H9 (cell line): ENCODE data around the gene COX6B2. TPM values are rescaled to one million over a fixed set of nuclear protein-coding genes. Genes with fewer than 3 reads are reported as not detected.
A peak's percentile ranks its signal among the peaks of the same experiment; 100 is the strongest.

Experiments
- DNase-seq: peaks from one replicate; pipeline ENCODE4 v3.0.0-alpha.2; 2017
- H2AFZ ChIP-seq: one replicate; pipeline ENCODE4 v1.6.1; 2013; ENCODE audit warnings: mild to moderate bottlenecking, low read length, control low read depth, moderate library complexity
- H2AK5ac ChIP-seq: 2 replicates; pipeline ENCODE4 v1.6.1; 2013; ENCODE audit warnings: low read length, control low read depth, mixed read lengths; ENCODE audit not compliant: insufficient read length
- H2BK120ac ChIP-seq: one replicate; pipeline ENCODE4 v1.6.1; 2013; ENCODE audit warnings: low read depth, mild to moderate bottlenecking, low read length, control low read depth, inconsistent platforms; ENCODE audit not compliant: poor library complexity, severe bottlenecking
- H2BK12ac ChIP-seq: 2 replicates; pipeline ENCODE4 v1.6.1; 2013; ENCODE audit warnings: low read length, control low read depth, mixed read lengths, low read depth; ENCODE audit not compliant: insufficient read length
- H2BK15ac ChIP-seq: 2 replicates; pipeline ENCODE4 v1.6.1; 2013; ENCODE audit warnings: low read depth, low read length, control low read depth
- H2BK20ac ChIP-seq: one replicate; pipeline ENCODE4 v1.6.1; 2013; ENCODE audit warnings: low read depth, mild to moderate bottlenecking, low read length, control low read depth, inconsistent platforms; ENCODE audit not compliant: poor library complexity, severe bottlenecking
- H2BK5ac ChIP-seq: 2 replicates; pipeline ENCODE4 v1.6.1; 2013; ENCODE audit warnings: low read length, control low read depth, mixed read lengths; ENCODE audit not compliant: insufficient read length
- H3K14ac ChIP-seq: 2 replicates; pipeline ENCODE4 v1.6.1; 2013; ENCODE audit warnings: low read length, control low read depth; ENCODE audit not compliant: insufficient read depth
- H3K18ac ChIP-seq: 2 replicates; pipeline ENCODE4 v1.6.1; 2013; ENCODE audit warnings: low read depth, mild to moderate bottlenecking, mixed read lengths, low read length, control low read depth; ENCODE audit not compliant: insufficient read length
- H3K23ac ChIP-seq: 2 replicates; pipeline ENCODE4 v1.6.1; 2013; ENCODE audit warnings: low read length, control low read depth, mixed read lengths, low read depth; ENCODE audit not compliant: insufficient read length
- H3K23me2 ChIP-seq: 2 replicates; pipeline ENCODE4 v1.6.1; 2013; ENCODE audit warnings: low read depth, mild to moderate bottlenecking, mixed read lengths, low read length, control low read depth; ENCODE audit not compliant: insufficient read length, poor library complexity, severe bottlenecking
- H3K27ac ChIP-seq: 2 replicates; pipeline ENCODE4 v1.5.1; 2013; ENCODE audit warnings: low read length, control low read depth, mixed read lengths, low read depth; ENCODE audit not compliant: insufficient read length
- H3K27me3 ChIP-seq: 2 replicates; pipeline ENCODE4 v1.6.1; 2013; ENCODE audit warnings: low read length, control low read depth, inconsistent platforms; ENCODE audit not compliant: insufficient read depth
- H3K4ac ChIP-seq: 2 replicates; pipeline ENCODE4 v1.6.1; 2013; ENCODE audit warnings: low read depth, mild to moderate bottlenecking, control low read depth, inconsistent platforms, low read length, moderate library complexity
- H3K4me1 ChIP-seq: 2 replicates; pipeline ENCODE4 v1.6.1; 2013; ENCODE audit warnings: low read length, control low read depth, inconsistent platforms; ENCODE audit not compliant: insufficient read depth
- H3K4me2 ChIP-seq: 2 replicates; pipeline ENCODE4 v1.6.1; 2013; ENCODE audit warnings: low read length, control low read depth, mixed read lengths; ENCODE audit not compliant: insufficient read length, insufficient read depth
- H3K56ac ChIP-seq: 2 replicates; pipeline ENCODE4 v1.6.1; 2013; ENCODE audit warnings: low read depth, mild to moderate bottlenecking, mixed read lengths, low read length, control low read depth; ENCODE audit not compliant: insufficient read length
- H3K79me1 ChIP-seq: 2 replicates; pipeline ENCODE4 v1.6.1; 2013; ENCODE audit warnings: low read depth, mild to moderate bottlenecking, moderate library complexity, low read length, control low read depth, inconsistent platforms; ENCODE audit not compliant: insufficient read depth, poor library complexity, severe bottlenecking
- H3K79me2 ChIP-seq: 2 replicates; pipeline ENCODE4 v1.6.1; 2013; ENCODE audit warnings: low read length, control low read depth, inconsistent platforms; ENCODE audit not compliant: insufficient read depth
- H3K9ac ChIP-seq: 2 replicates; pipeline ENCODE4 v1.6.1; 2013; ENCODE audit warnings: low read length, control low read depth, mixed read lengths; ENCODE audit not compliant: insufficient read length; ENCODE audit errors: extremely low read depth
- H3K9me3 ChIP-seq: one replicate; pipeline ENCODE4 v1.6.1; 2013; ENCODE audit warnings: low read depth, low read length, inconsistent platforms; ENCODE audit not compliant: control insufficient read depth
- H3T11ph ChIP-seq: one replicate; pipeline ENCODE4 v1.6.1; 2013; ENCODE audit warnings: mild to moderate bottlenecking, low read length, control low read depth, inconsistent platforms
- H4K20me1 ChIP-seq: one replicate; pipeline ENCODE4 v1.6.1; 2013; ENCODE audit not compliant: control insufficient read depth, insufficient read length, insufficient read depth
- H4K5ac ChIP-seq: 2 replicates; pipeline ENCODE4 v1.6.1; 2013; ENCODE audit warnings: low read depth, mild to moderate bottlenecking, mixed read lengths, low read length, control low read depth; ENCODE audit not compliant: insufficient read length
- H4K8ac ChIP-seq: replicated peaks from 2 replicates; pipeline ENCODE4 v1.6.1; 2013; ENCODE audit warnings: low read length, control low read depth, mixed read lengths, low read depth; ENCODE audit not compliant: insufficient read length
- H4K91ac ChIP-seq: 2 replicates; pipeline ENCODE4 v1.6.1; 2013; ENCODE audit warnings: low read depth, mild to moderate bottlenecking, moderate library complexity, mixed read lengths, low read length, control low read depth; ENCODE audit not compliant: insufficient read length
- H3K27ac Mint-ChIP-seq, 3 experiments: 2 replicates in 2 of 3; 3 replicates in 1 of 3; pipeline ENCODE4 v1.8.0; 2020 to 2021; ENCODE audit warnings: mixed read lengths in 3 of 3, mild to moderate bottlenecking in 1 of 3, moderate library complexity in 1 of 3
- H3K27me3 Mint-ChIP-seq: 2 replicates; pipeline ENCODE4 v1.8.0; 2021; ENCODE audit warnings: low read depth, mild to moderate bottlenecking, moderate library complexity, mixed read lengths
- H3K36me3 Mint-ChIP-seq, 3 experiments: 2 replicates in 2 of 3; 3 replicates in 1 of 3; pipeline ENCODE4 v1.8.0; 2020 to 2021; ENCODE audit warnings: low read depth in 3 of 3, mixed read lengths in 3 of 3; ENCODE audit not compliant: insufficient read depth in 1 of 3
- H3K4me1 Mint-ChIP-seq, 2 experiments: 2 replicates each; pipeline ENCODE4 v1.8.0; 2020; ENCODE audit warnings: mixed read lengths in 2 of 2
- H3K4me3 Mint-ChIP-seq, 2 experiments: 2 replicates in 1 of 2; 3 replicates in 1 of 2; pipeline ENCODE4 v1.8.0; 2020 to 2021; ENCODE audit warnings: mild to moderate bottlenecking in 2 of 2, mixed read lengths in 2 of 2, moderate library complexity in 1 of 2
- H3K9me3 Mint-ChIP-seq, 2 experiments: 2 replicates in 1 of 2; 3 replicates in 1 of 2; pipeline ENCODE4 v1.8.0; 2020; ENCODE audit warnings: mild to moderate bottlenecking in 2 of 2, mixed read lengths in 2 of 2, moderate library complexity in 1 of 2
- CTCF ChIP-seq: fragments of 200-600 bp; sonication (generic); conservative IDR thresholded peaks from 3 replicates; pipeline ENCODE4 v1.8.0; 2021; ENCODE audit warnings: antibody characterized with exemption, mild to moderate bottlenecking
- WGBS: extraction: QIAGEN DNeasy Blood & Tissue Kit; methylation state at CpG from one replicate; pipeline ENCODE4 v1.1.7; 2013; ENCODE audit warnings: missing lambda C conversion rate, low lambda C conversion rate, mixed read lengths; ENCODE audit not compliant: insufficient read length; ENCODE audit errors: extremely low coverage; 5-methylcytosine and 5-hydroxymethylcytosine counted together
- total RNA-seq: library from RNA; stranded (reverse); gene quantifications from 2 replicates; pipeline ENCODE4 v1.2.1, GENCODE V29; 2021

COX6B2 gene
- total RNA-seq, 1 experiment from 2014 or later = 4.0 TPM

GRCh38 chr19:55322204-55322885 lies 32.2 kb downstream of the COX6B2 start:
- H3K9me3 ChIP-seq = no peaks in the 10 kb centered on the region
- H2BK120ac ChIP-seq = no peak overlapping the region
- no peak overlapping the region for H4K91ac ChIP-seq
- H3K4me2 ChIP-seq = no peak overlapping the region
- no peak overlapping the region for H2BK12ac ChIP-seq
- no peak overlapping the region for H2BK5ac ChIP-seq
- no peak overlapping the region for H3K4ac ChIP-seq
- Mint-ChIP-seq H3K36me3 (no peaks in the 10 kb centered on the region), H3K9me3 (no peaks in the 10 kb centered on the region; a peak in 1 of 5 replicates), H3K4me3 (no peak overlapping the region), H3K4me1 (peaks cover 21 to 36% of the 10 kb centered on the region in 2 experiments), H3K27ac (no peak overlapping the region), H3K27me3 (peaks cover 24% of the 10 kb centered on the region)
- H3K14ac ChIP-seq = no peak overlapping the region
- no peaks in the 10 kb centered on the region for H3K79me1 ChIP-seq
- DNase-seq = peak; percentile 33
- no peaks in the 10 kb centered on the region; the same call in 1 of the 2 replicates for H3K27me3 ChIP-seq
- no peak overlapping the region for H3K9ac ChIP-seq
- H4K20me1 ChIP-seq = no peaks in the 10 kb centered on the region
- no peak overlapping the region for H4K5ac ChIP-seq
- H3K27ac ChIP-seq = no peak overlapping the region
- no peaks in the 10 kb centered on the region for H3K23me2 ChIP-seq
- H3T11ph ChIP-seq = no peak overlapping the region
- WGBS = no CpG with 5 or more reads among the region's 12 CpGs
- TF ChIP-seq CTCF = no peak
- no peak overlapping the region for H3K56ac ChIP-seq
- no peak overlapping the region for H4K8ac ChIP-seq
- no peak overlapping the region for H2BK20ac ChIP-seq
- no peak overlapping the region for H3K23ac ChIP-seq
- no peak overlapping the region for H2AFZ ChIP-seq
- H3K18ac ChIP-seq = no peak overlapping the region
- H3K4me1 ChIP-seq = no peaks in the 10 kb centered on the region
- H2BK15ac ChIP-seq = no peak overlapping the region
- no peaks in the 10 kb centered on the region for H3K79me2 ChIP-seq
- no peak overlapping the region for H2AK5ac ChIP-seq
